ENCODE results near the gene SFMBT2. TPM values are rescaled to one million over a fixed set of nuclear protein-coding genes. Genes with fewer than 3 reads are reported as not detected.

SFMBT2 gene
- total RNA-seq, 1 experiment from 2014 or later: 0.02 TPM

DNA sequence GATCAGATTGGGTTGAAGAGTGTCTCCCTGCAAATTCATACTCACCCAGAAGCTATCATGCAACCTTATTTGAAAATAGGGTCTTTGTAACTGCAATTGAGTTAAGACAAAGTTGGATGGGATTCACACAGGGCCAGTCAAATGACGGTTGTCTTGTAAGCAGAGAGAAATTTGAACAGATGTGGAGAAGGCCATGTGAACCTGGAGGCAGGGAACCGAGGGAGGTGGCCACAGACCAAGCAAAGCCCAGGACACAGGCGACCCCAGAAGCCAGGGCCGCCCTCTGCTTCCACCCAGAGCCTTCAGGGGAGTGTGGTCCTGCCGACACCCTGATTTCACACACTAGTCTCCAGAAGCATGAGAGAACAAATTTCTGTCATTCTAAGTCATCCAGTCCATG, 140.8 kb downstream of the SFMBT2 start:
- DNase-seq (ENCODE audit: low read depth, low spot score) (no peak), ATAC-seq (no peak)
- BruUV-seq (replicated peaks): no TSS peak
- H3K27ac ChIP-seq (ENCODE audit: low read depth, low read length): no peak overlapping the region
- RAD21 ChIA-PET (ENCODE audit: low non-redundant PET in 1 of 2, low total read pairs in 2 of 2, uncharacterized antibody in 2 of 2, unreplicated experiment in 2 of 2): no interaction called here
- no peaks in the 10 kb centered on the region for H3K79me2 ChIP-seq (ENCODE audit: insufficient read depth, low read length)
- H3K4me3 ChIP-seq (replicated peaks in 1 of 2; ENCODE audit: low read depth in 1 of 2, low read length in 2 of 2): no peak overlapping the region
- H3K27me3 ChIP-seq (ENCODE audit: insufficient read depth, low read length): peaks cover 3% of the 10 kb centered on the region; the same call in 1 of the 2 replicates
- no peak overlapping the region for H3K4me2 ChIP-seq (ENCODE audit: low read length)
- TF ChIP-seq ZNF274 (IDR thresholded peaks at IDR 0.05; ENCODE audit: low read depth, low read length) (no peak), ZFX (IDR thresholded peaks at IDR 0.05) (no peak), EZH2 (IDR thresholded peaks at IDR 0.05) (no peak), JUND (IDR thresholded peaks at IDR 0.05) (no peak), TCF7L2 (IDR thresholded peaks at IDR 0.05; ENCODE audit: borderline replicate concordance, extremely low read depth, insufficient read depth, insufficient read length) (no peak), SP1 (IDR thresholded peaks at IDR 0.05; ENCODE audit: low read depth) (no peak), ELF1 (IDR thresholded peaks at IDR 0.05; ENCODE audit: borderline replicate concordance, low read depth) (no peak), RAD21 (IDR thresholded peaks at IDR 0.05; ENCODE audit: low read depth) (no peak), POLR2AphosphoS5 (IDR thresholded peaks at IDR 0.05; ENCODE audit: low read depth, low read length) (no peak), SIN3A (IDR thresholded peaks at IDR 0.05; ENCODE audit: low read depth) (no peak), CEBPB (IDR thresholded peaks at IDR 0.05; ENCODE audit: low read depth) (no peak)
- TF ChIP-seq, protein P1, sequence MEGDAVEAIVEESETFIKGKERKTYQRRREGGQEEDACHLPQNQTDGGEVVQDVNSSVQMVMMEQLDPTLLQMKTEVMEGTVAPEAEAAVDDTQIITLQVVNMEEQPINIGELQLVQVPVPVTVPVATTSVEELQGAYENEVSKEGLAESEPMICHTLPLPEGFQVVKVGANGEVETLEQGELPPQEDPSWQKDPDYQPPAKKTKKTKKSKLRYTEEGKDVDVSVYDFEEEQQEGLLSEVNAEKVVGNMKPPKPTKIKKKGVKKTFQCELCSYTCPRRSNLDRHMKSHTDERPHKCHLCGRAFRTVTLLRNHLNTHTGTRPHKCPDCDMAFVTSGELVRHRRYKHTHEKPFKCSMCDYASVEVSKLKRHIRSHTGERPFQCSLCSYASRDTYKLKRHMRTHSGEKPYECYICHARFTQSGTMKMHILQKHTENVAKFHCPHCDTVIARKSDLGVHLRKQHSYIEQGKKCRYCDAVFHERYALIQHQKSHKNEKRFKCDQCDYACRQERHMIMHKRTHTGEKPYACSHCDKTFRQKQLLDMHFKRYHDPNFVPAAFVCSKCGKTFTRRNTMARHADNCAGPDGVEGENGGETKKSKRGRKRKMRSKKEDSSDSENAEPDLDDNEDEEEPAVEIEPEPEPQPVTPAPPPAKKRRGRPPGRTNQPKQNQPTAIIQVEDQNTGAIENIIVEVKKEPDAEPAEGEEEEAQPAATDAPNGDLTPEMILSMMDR (IDR thresholded peaks at IDR 0.05 in 2 of 3, conservative IDR thresholded peaks at IDR 0.05 in 1 of 3; ENCODE audit: borderline replicate concordance in 1 of 3, insufficient read depth in 1 of 3, low read depth in 2 of 3, low read length in 2 of 3): no peak
- TF ChIP-seq, protein P2, sequence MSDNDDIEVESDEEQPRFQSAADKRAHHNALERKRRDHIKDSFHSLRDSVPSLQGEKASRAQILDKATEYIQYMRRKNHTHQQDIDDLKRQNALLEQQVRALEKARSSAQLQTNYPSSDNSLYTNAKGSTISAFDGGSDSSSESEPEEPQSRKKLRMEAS (IDR thresholded peaks at IDR 0.05): no peak
- TF ChIP-seq, protein P3, sequence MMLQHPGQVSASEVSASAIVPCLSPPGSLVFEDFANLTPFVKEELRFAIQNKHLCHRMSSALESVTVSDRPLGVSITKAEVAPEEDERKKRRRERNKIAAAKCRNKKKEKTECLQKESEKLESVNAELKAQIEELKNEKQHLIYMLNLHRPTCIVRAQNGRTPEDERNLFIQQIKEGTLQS (IDR thresholded peaks at IDR 0.05): no peak
- H3K9ac ChIP-seq (ENCODE audit: low read length): no peak overlapping the region
- H3K4me1 ChIP-seq (ENCODE audit: control insufficient read depth in 1 of 2, insufficient read depth in 2 of 2, low read length in 2 of 2): no peaks in the 10 kb centered on the region
- no peaks in the 10 kb centered on the region for H4K20me1 ChIP-seq (ENCODE audit: insufficient read depth)
- CTCF ChIA-PET: no interaction called here
- H3K36me3 ChIP-seq (ENCODE audit: control insufficient read depth in 1 of 2, insufficient read depth in 2 of 2, low read length in 2 of 2): no peaks in the 10 kb centered on the region
- H3K9me3 ChIP-seq (ENCODE audit: control insufficient read depth in 1 of 2, insufficient read depth in 1 of 2, low read depth in 1 of 2, low read length in 2 of 2): no peaks in the 10 kb centered on the region
- H3K9me2 ChIP-seq (ENCODE audit: insufficient read depth): no peaks in the 10 kb centered on the region
- no peak overlapping the region for H2AFZ ChIP-seq (ENCODE audit: low read depth, low read length, poor library complexity, severe bottlenecking)
- intact Hi-C loops (cut with micrococcal nuclease): no loop called here
- POLR2A ChIA-PET: no interaction called here

All from HCT116 (cell line).